Measurements from ENCODE around the gene TNS3. TPM values are rescaled to one million over a fixed set of nuclear protein-coding genes. Genes with fewer than 3 reads are reported as not detected.
A peak's percentile ranks its signal among the peaks of the same experiment; 100 is the strongest.

The TNS3 gene
- total and polyA plus RNA-seq, 5 donors from 2014 or later = 1.4 TPM; not detected in 4

- Histone ChIP-seq H3K4me1 (ENCODE audit: control insufficient read depth, insufficient read depth, low read length, poor library complexity, severe bottlenecking) (no peaks in the 10 kb centered on the region), H3K27ac (ENCODE audit: insufficient read depth, low read length, poor library complexity, severe bottlenecking) (no peak overlapping the region), H3K4me3 (ENCODE audit: low read depth, low read length) (no peak overlapping the region), H3K27me3 (ENCODE audit: control insufficient read depth, insufficient read depth, low read length) (no peaks in the 10 kb centered on the region), H3K36me3 (ENCODE audit: control insufficient read depth, insufficient read depth, low read length) (no peaks in the 10 kb centered on the region), H3K9me3 (ENCODE audit: control insufficient read depth in 2 of 2, low read length in 2 of 2) (no peaks in the 10 kb centered on the region)
- Mint-ChIP-seq H3K27me3 (no peaks in the 10 kb centered on the region), H3K4me1 (peaks cover 0 to 5% (median 0%) of the 10 kb centered on the region in 4 donors), H3K27ac (peak overlapping the region in 1 of 3 donors; percentile 38), H3K36me3 (no peaks in the 10 kb centered on the region), H3K9me3 (no peaks in the 10 kb centered on the region), H3K4me3 (no peak overlapping the region)
- DNase-seq (no peak), ATAC-seq (ENCODE audit: low read depth in 2 of 2) (no peak)
These were observed 31.0 kb downstream of the TNS3 start for GRCh38 chr7:47550788-47551470.

GRCh38 chr7:47549916-47550315 is 32.0 kb downstream of the TNS3 start:
- H3K36me3 ChIP-seq (ENCODE audit: control insufficient read depth, insufficient read depth, low read length) = no peaks in the 10 kb centered on the region
- DNase-seq (no peak), ATAC-seq (ENCODE audit: low read depth in 2 of 2) (no peak)
- peaks cover 0 to 5% (median 0%) of the 10 kb centered on the region in 4 donors for H3K4me1 Mint-ChIP-seq
- no peak overlapping the region for H3K27ac Mint-ChIP-seq
- H3K9me3 ChIP-seq (ENCODE audit: control insufficient read depth in 2 of 2, low read length in 2 of 2) = no peaks in the 10 kb centered on the region
- H3K27ac ChIP-seq (ENCODE audit: insufficient read depth, low read length, poor library complexity, severe bottlenecking) = no peak overlapping the region
- no peaks in the 10 kb centered on the region for H3K9me3 Mint-ChIP-seq
- no peak overlapping the region for H3K4me3 Mint-ChIP-seq
- no peaks in the 10 kb centered on the region for H3K27me3 Mint-ChIP-seq
- no peaks in the 10 kb centered on the region for H3K4me1 ChIP-seq (ENCODE audit: control insufficient read depth, insufficient read depth, low read length, poor library complexity, severe bottlenecking)
- no peaks in the 10 kb centered on the region for H3K36me3 Mint-ChIP-seq
- no peak overlapping the region for H3K4me3 ChIP-seq (ENCODE audit: low read depth, low read length)
- no peaks in the 10 kb centered on the region for H3K27me3 ChIP-seq (ENCODE audit: control insufficient read depth, insufficient read depth, low read length)

- H3K36me3 ChIP-seq (ENCODE audit: control insufficient read depth, insufficient read depth, low read length) = no peaks in the 10 kb centered on the region
- H3K4me1 ChIP-seq (ENCODE audit: control insufficient read depth, insufficient read depth, low read length, poor library complexity, severe bottlenecking) = no peaks in the 10 kb centered on the region
- Mint-ChIP-seq H3K36me3 (no peaks in the 10 kb centered on the region), H3K4me1 (peaks cover 0 to 5% (median 0%) of the 10 kb centered on the region in 4 donors), H3K4me3 (no peak overlapping the region), H3K9me3 (no peaks in the 10 kb centered on the region), H3K27ac (no peak overlapping the region), H3K27me3 (no peaks in the 10 kb centered on the region)
- no peak overlapping the region for H3K4me3 ChIP-seq (ENCODE audit: low read depth, low read length)
- no peak overlapping the region for H3K27ac ChIP-seq (ENCODE audit: insufficient read depth, low read length, poor library complexity, severe bottlenecking)
- no peak for ATAC-seq (ENCODE audit: low read depth in 2 of 2)
- H3K9me3 ChIP-seq (ENCODE audit: control insufficient read depth in 2 of 2, low read length in 2 of 2) = no peaks in the 10 kb centered on the region
- no peaks in the 10 kb centered on the region for H3K27me3 ChIP-seq (ENCODE audit: control insufficient read depth, insufficient read depth, low read length)
- DNase-seq = no peak
These were observed 32.5 kb downstream of the TNS3 start for GRCh38 chr7:47549397-47549796.

- Histone ChIP-seq H3K36me3 (ENCODE audit: control insufficient read depth, insufficient read depth, low read length) (no peaks in the 10 kb centered on the region), H3K9me3 (ENCODE audit: control insufficient read depth in 2 of 2, low read length in 2 of 2) (no peaks in the 10 kb centered on the region), H3K27me3 (ENCODE audit: control insufficient read depth, insufficient read depth, low read length) (no peaks in the 10 kb centered on the region), H3K4me1 (ENCODE audit: control insufficient read depth, insufficient read depth, low read length, poor library complexity, severe bottlenecking) (no peaks in the 10 kb centered on the region), H3K4me3 (ENCODE audit: low read depth, low read length) (no peak overlapping the region), H3K27ac (ENCODE audit: insufficient read depth, low read length, poor library complexity, severe bottlenecking) (no peak overlapping the region)
- no peaks in the 10 kb centered on the region for H3K36me3 Mint-ChIP-seq
- peaks cover 0 to 5% (median 0%) of the 10 kb centered on the region in 4 donors for H3K4me1 Mint-ChIP-seq
- no peak for DNase-seq
- H3K27me3 Mint-ChIP-seq = no peaks in the 10 kb centered on the region
- no peak overlapping the region for H3K27ac Mint-ChIP-seq
- ATAC-seq (ENCODE audit: low read depth in 2 of 2) = no peak
- H3K4me3 Mint-ChIP-seq = no peak overlapping the region
- no peaks in the 10 kb centered on the region for H3K9me3 Mint-ChIP-seq
These were observed 33.4 kb downstream of the TNS3 start for GRCh38 chr7:47548546-47548945.

GRCh38 chr7:47546733-47547494 is 35.0 kb downstream of the TNS3 start:
- Mint-ChIP-seq H3K27me3 (no peaks in the 10 kb centered on the region), H3K27ac (peak overlapping the region in 1 of 3 donors; percentile 69), H3K4me3 (no peak overlapping the region), H3K36me3 (no peaks in the 10 kb centered on the region), H3K4me1 (peaks cover 0 to 5% (median 0%) of the 10 kb centered on the region in 4 donors), H3K9me3 (no peaks in the 10 kb centered on the region)
- Histone ChIP-seq H3K4me3 (ENCODE audit: low read depth, low read length) (no peak overlapping the region), H3K27me3 (ENCODE audit: control insufficient read depth, insufficient read depth, low read length) (no peaks in the 10 kb centered on the region), H3K36me3 (ENCODE audit: control insufficient read depth, insufficient read depth, low read length) (no peaks in the 10 kb centered on the region), H3K4me1 (ENCODE audit: control insufficient read depth, insufficient read depth, low read length, poor library complexity, severe bottlenecking) (no peaks in the 10 kb centered on the region), H3K9me3 (ENCODE audit: control insufficient read depth in 2 of 2, low read length in 2 of 2) (no peaks in the 10 kb centered on the region), H3K27ac (ENCODE audit: insufficient read depth, low read length, poor library complexity, severe bottlenecking) (no peak overlapping the region)
- DNase-seq (no peak), ATAC-seq (ENCODE audit: low read depth in 2 of 2) (no peak)

- ATAC-seq (ENCODE audit: low read depth in 2 of 2) (no peak), DNase-seq (no peak)
- H3K4me3 ChIP-seq (ENCODE audit: low read depth, low read length) = no peak overlapping the region
- no peaks in the 10 kb centered on the region for H3K27me3 ChIP-seq (ENCODE audit: control insufficient read depth, insufficient read depth, low read length)
- Mint-ChIP-seq H3K27ac (no peak overlapping the region), H3K4me1 (peaks cover 0 to 5% (median 0%) of the 10 kb centered on the region in 4 donors), H3K9me3 (no peaks in the 10 kb centered on the region), H3K4me3 (no peak overlapping the region), H3K36me3 (no peaks in the 10 kb centered on the region), H3K27me3 (no peaks in the 10 kb centered on the region)
- no peak overlapping the region for H3K27ac ChIP-seq (ENCODE audit: insufficient read depth, low read length, poor library complexity, severe bottlenecking)
- H3K4me1 ChIP-seq (ENCODE audit: control insufficient read depth, insufficient read depth, low read length, poor library complexity, severe bottlenecking) = no peaks in the 10 kb centered on the region
- no peaks in the 10 kb centered on the region for H3K9me3 ChIP-seq (ENCODE audit: control insufficient read depth in 2 of 2, low read length in 2 of 2)
- H3K36me3 ChIP-seq (ENCODE audit: control insufficient read depth, insufficient read depth, low read length) = no peaks in the 10 kb centered on the region
These were observed 35.7 kb downstream of the TNS3 start for GRCh38 chr7:47546171-47546570.

- H3K27me3 Mint-ChIP-seq = no peaks in the 10 kb centered on the region
- no peak overlapping the region for H3K4me3 Mint-ChIP-seq
- no peaks in the 10 kb centered on the region for H3K4me1 ChIP-seq (ENCODE audit: control insufficient read depth, insufficient read depth, low read length, poor library complexity, severe bottlenecking)
- H3K27ac Mint-ChIP-seq = no peak overlapping the region
- H3K9me3 ChIP-seq (ENCODE audit: control insufficient read depth in 2 of 2, low read length in 2 of 2) = no peaks in the 10 kb centered on the region
- DNase-seq (no peak), ATAC-seq (ENCODE audit: low read depth in 2 of 2) (no peak)
- no peaks in the 10 kb centered on the region for H3K36me3 ChIP-seq (ENCODE audit: control insufficient read depth, insufficient read depth, low read length)
- H3K4me3 ChIP-seq (ENCODE audit: low read depth, low read length) = no peak overlapping the region
- peaks cover 0 to 5% (median 0%) of the 10 kb centered on the region in 4 donors for H3K4me1 Mint-ChIP-seq
- no peaks in the 10 kb centered on the region for H3K9me3 Mint-ChIP-seq
- no peaks in the 10 kb centered on the region for H3K36me3 Mint-ChIP-seq
- H3K27me3 ChIP-seq (ENCODE audit: control insufficient read depth, insufficient read depth, low read length) = no peaks in the 10 kb centered on the region
- no peak overlapping the region for H3K27ac ChIP-seq (ENCODE audit: insufficient read depth, low read length, poor library complexity, severe bottlenecking)
These were observed 37.5 kb downstream of the TNS3 start for GRCh38 chr7:47544416-47544815.

- H3K27me3 ChIP-seq (ENCODE audit: control insufficient read depth, insufficient read depth, low read length) = no peaks in the 10 kb centered on the region
- H3K4me3 ChIP-seq (ENCODE audit: low read depth, low read length) = no peak overlapping the region
- Mint-ChIP-seq H3K36me3 (no peaks in the 10 kb centered on the region), H3K4me1 (peaks cover 0 to 2% (median 0%) of the 10 kb centered on the region in 4 donors), H3K27me3 (no peaks in the 10 kb centered on the region), H3K27ac (no peak overlapping the region), H3K4me3 (no peak overlapping the region), H3K9me3 (no peaks in the 10 kb centered on the region)
- DNase-seq = no peak
- H3K36me3 ChIP-seq (ENCODE audit: control insufficient read depth, insufficient read depth, low read length) = no peaks in the 10 kb centered on the region
- no peaks in the 10 kb centered on the region for H3K4me1 ChIP-seq (ENCODE audit: control insufficient read depth, insufficient read depth, low read length, poor library complexity, severe bottlenecking)
- no peak for ATAC-seq (ENCODE audit: low read depth in 2 of 2)
- no peaks in the 10 kb centered on the region for H3K9me3 ChIP-seq (ENCODE audit: control insufficient read depth in 2 of 2, low read length in 2 of 2)
- H3K27ac ChIP-seq (ENCODE audit: insufficient read depth, low read length, poor library complexity, severe bottlenecking) = no peak overlapping the region
These were observed 38.2 kb downstream of the TNS3 start for GRCh38 chr7:47543714-47544113.

Measured in CD4-positive, CD25-positive, alpha-beta regulatory T cell (primary cell).